ENCODE data around the gene OR1M1.
A peak's percentile ranks its signal among the peaks of the same experiment; 100 is the strongest.

The OR1M1 gene

DNA sequence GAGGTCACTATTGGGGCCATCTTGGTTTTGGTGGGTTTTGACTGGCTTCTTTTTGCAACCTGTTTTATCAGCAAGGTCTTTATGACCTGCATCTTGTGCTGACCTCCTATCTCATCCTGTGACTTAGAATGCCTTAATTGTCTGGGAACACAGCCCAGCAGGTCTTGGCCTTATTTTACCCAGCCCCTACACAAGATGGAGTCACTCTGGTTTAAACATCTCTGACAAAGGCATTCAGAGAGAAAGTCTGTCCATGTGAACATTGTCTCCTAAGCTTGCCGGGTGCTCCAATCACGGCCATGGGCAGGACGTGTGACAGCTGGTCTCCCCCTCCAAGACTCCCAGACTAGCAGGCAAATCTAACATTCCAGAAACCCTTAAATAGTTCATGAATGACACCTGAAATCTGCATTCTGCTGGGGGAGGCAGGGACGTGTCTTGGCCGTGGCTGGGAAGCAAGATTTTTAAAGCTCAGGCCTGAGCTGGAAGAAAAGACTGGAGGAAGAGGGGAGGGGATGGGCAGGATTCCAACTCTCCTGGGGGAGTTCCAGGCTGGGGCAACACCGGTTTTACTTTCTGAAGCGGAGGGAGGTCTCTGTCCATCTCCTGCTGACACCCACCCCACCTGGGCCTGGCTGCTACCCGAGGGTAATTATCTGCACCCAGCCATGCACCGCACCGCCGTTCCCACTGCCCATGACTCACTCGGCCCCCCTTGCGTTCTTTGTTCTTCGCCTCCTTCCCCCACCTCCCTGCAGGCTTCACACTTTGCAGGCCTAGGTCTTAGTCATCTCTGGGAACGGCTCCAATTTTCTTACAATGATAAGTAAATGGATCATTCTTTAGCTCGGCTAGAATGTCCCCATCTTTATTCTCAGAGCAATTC, 11.6 kb upstream of the OR1M1 start:
- DNase-seq (ENCODE audit: low read depth in 1 of 2, low spot score in 1 of 2): no peak

DNA sequence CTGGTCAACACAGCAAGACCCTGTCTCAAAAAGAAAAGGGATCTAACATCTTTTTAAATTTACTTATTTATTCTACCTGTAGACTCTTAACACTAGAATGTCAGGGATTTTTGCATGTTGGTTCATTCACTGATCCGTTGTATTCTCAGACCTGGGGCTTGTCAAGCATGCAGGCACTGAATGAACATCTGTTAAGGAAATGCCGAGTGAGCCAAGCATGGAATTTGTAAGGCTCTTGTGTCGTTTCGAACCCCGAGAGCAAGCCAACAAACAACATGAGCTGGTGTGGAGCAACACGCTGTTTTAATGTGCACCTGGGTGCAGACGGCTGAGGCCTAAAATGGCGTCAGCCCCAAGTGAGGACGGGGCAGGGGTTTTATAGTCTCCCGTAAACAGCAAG, 10.0 kb upstream of the OR1M1 start:
- DNase-seq (ENCODE audit: low read depth in 1 of 2, low spot score in 1 of 2): no peak

DNA sequence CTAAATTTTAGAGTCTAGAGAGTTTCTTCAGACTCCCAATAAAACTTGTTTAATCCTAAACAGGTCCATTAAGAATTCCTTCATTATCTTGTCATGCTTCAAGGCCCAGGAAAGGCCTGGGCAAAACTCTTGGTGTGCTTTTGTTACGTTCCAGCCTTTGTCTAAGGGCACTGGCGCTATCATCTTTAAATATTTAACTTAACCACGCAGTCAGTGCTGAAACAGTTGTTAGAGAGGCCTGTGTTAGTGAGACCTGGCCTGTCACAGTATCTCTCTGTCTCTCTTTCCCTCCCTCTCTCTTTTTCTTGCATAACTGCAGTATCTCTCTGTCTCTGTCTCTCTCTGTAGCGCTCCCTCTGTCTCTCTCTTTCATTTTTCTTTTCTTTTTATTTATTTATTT, 8.2 kb upstream of the OR1M1 start:
- DNase-seq (ENCODE audit: low read depth in 1 of 2, low spot score in 1 of 2): no peak

DNA sequence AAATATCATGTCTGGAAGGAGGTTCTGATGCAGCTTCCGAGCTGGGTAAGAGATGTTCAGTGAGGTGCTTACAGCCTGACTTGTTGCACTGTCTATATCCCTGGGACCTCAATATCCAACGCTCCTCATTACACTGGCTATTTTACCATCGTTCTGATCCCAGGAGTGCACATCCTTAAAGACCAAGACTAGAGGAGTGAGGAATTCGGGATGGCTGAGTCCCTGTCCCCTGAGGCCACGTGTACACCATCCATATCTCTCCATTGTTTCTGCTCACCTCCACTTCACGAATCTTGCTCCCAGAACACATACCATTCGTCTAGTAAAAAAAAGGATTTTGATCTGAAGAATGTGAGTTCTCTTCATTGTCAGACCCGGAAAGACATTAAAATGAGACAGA, 20.5 kb downstream of the OR1M1 start, which contains the start of gene OR7G2:
Gene OR7G2, minus strand, starts transcription at position 101 of the 400 bp plus-strand sequence. CDS start 4,232 bp downstream, outside the sequence.
- DNase-seq (ENCODE audit: low read depth in 1 of 2, low spot score in 1 of 2): no peak

DNA sequence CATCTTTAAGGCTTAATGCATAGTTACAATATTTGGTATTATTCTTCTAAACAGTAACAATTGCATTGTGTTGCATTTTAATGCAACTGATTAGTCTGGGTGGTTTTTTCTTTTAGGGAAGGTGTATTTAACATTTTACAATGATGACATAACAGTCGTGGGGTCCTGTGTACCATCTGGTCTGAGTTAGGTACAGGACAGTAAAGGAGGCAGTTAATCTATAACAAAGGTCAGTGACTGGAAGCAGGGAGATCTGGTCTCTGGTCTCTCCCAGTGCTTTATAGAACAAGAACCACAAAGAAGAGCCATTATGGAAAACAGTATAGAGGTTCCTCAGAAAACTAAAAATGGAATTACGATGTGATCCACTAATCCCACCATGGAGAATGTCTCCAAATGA, 23.1 kb downstream of the OR1M1 start:
- DNase-seq (ENCODE audit: low read depth in 1 of 2, low spot score in 1 of 2): no peak

DNA sequence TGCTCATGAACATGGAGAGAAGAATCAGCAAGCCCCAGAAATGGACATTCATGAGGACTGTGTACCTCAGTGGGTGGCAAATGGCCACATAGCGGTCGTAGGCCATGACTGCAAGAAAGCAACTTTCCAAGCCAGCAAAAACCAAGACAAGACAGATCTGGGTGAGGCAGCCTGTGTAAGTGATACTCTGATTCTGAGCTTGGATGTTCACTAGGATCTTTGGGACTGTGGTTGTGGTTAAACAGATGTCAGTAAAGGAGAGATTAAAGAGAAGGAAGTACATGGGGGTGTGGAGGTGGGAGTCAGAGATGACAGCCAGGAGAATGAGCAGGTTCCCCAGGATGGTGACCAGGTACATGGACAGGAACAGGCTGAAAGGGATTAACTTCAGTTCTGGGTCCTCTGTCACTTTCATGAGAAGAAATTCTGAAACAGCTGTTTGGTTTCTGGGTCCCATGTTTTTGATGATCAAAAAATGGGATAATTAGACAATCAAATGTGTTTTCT, 28.5 kb downstream of the OR1M1 start, which contains the start of gene OR7G1:
Gene OR7G1, minus strand, starts transcription at position 457 of the 507 bp plus-strand sequence. Its CDS starts 0 bp downstream, at position 457.
- DNase-seq (ENCODE audit: low read depth in 1 of 2, low spot score in 1 of 2): no peak

DNA sequence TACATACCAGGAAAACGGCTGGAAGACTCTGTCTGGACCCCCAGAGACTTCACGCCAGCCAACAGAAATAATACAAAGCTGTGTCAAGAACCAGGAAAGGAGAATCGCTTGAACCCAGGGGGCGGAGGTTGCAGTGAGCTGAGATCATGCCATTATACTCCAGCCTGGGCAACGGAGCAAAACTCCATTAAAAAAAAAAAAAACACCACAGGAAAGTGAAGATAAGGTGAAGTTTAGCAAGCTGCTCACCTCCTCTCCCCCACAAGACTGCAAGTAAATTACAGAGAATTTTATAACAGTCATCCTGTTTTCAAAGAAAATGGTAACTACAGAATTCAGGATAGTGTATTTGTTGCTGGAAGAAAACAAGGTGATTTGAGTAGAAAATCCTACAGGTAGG, 29.7 kb downstream of the OR1M1 start:
- no peak for DNase-seq (ENCODE audit: low read depth in 1 of 2, low spot score in 1 of 2)

DNA sequence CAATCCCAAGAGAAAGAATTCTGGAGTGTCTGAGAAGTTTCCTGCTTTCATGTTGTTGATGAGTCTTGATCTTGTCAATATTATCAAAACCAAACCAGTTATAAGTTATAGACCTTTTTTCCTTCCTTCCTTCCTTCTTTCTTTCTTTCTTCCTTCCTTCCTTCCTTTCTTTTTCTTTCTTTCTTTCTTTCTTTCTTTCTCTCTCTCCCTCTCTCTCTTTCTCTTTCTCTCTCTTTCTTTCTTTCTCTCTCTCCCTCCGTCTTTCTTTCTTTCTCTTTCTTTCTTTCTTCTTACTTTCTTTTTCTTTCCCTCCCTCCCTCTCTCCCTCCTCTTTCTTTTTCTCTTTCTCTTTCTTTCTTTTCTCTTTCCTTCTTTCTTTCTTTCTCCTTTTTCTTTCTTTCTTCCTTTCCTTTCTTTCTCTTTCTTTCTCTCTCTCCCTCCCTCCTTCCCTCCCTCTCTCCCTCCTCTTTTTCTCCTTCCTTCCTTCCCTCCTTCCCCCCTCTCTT, 40.1 kb downstream of the OR1M1 start, which contains the start of gene OR7G3:
Gene OR7G3, minus strand, starts transcription at position 51 of the 506 bp plus-strand sequence. Its CDS starts 0 bp downstream, at position 51.
- DNase-seq (ENCODE audit: low read depth in 1 of 2, low spot score in 1 of 2): no peak

DNA sequence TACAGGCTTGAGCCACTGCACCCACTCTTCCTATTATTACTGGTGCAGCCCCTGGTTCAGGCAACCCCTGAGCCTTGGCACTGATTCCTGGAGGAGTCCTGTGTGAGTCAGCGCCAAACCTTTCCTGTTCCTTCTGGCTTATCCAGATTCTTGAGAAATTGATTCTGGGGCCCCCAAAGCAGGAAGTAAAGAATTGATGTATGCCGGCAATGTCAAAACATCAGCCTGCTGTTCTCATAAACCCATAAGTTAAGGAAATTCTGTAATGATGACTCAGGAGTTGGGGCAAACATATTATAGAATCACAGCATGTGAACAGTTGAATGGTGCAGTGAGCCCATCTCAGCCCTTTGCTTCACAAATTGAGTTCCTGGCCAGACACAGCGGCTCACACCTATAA, 41.3 kb downstream of the OR1M1 start:
- DNase-seq (ENCODE audit: low read depth in 1 of 2, low spot score in 1 of 2): no peak

DNA sequence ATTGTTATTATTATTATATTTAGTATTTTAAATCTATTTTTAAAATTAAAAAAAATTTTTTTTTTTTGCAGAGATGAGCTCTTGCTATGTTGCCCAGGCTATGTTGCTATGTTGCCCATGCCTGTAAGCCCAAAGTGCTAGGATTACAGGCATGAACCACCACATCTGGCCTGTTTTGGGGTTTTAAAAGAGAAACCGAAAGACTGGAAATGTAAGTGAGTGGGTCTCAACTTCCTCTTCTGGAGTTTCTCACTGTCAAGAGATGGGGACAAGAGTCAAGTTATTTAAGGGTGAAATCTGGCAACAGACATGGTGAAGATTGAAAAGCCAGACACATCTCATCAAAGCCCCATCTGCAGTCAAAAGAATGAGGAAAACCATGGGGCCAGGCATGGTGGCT, 44.1 kb downstream of the OR1M1 start:
- DNase-seq (ENCODE audit: low read depth in 1 of 2, low spot score in 1 of 2): no peak

DNA sequence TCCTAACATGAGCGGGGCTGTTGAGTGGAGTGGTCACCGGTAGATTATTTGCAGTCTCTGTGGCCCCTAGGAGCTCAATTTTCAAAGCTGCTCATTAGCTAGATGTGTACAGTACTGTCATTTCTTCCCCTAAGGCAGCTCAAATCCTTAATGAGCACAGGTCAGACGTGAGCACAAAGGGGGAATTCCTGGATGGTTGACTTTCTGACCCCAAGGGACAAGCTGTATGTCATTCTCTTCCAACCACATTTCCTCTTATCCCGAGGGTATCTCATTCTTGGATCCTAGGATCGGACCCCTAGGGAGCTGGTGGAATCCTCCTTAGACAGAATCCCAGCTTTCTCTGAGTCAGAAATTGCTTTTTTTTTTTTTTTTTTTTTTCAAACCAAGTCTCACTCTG, 45.6 kb downstream of the OR1M1 start:
- DNase-seq (ENCODE audit: low read depth in 1 of 2, low spot score in 1 of 2): no peak

DNA sequence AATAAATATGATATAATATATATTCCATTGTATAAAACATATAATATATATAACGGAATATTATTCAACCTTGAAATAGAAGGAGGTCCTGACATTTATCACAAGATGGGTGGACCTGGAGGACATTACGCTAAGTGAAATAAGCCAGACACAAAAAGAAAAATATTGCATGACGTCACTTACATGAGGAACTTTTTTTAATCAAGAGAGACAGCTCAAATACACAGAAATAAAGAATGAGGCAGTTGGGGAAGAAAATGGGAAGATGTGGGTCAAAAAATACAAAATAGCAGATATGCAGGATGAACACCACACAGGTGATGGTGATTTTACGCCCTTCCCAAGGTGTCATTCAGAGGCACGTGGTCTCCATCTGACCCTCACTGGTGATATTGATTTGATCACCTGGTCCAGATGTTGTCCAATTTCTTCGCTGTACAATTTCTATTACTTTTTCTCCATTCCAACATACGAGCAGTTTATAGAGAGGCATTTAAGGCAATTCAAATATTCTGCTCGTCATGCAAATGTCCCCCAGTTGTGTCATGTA, 52.8 kb downstream of the OR1M1 start:
- no peak for DNase-seq (ENCODE audit: low read depth in 1 of 2, low spot score in 1 of 2)

DNA sequence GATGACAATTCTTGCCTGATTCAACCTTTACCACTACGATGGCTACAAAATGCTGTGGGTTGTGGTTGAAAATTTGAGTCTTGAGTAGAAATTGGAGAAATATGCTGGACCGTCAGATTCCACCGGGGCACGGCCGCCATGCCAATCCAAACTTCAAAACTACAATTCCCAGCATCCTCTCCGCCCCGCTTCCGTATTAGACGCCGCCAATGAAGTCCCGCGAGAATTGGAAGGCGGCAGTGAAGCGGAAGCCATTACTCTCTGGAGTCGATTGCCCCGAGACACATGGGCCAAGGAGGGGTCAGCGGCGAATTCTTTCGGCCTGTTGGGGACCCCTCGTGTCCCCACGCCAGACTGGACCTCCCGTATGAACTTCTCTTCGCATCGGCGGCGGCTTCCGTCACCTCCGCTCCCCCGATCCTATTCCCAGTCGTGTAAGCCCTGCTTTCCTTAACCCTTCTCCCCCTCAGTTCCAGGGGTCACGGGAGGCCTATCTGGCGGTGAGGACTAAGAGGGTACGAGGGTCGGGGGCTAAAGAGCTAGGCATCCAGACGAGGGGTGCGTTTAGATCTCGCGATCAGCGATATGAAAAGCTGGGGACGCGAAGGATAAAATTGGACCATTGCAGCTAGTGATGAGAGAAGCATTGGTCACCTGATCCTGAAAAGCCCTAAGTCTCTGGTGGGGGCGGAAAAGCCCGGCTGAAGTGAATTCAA, 53.5 kb downstream of the OR1M1 start, which contains the start of gene ZNF317:
Gene ZNF317, plus strand, starts transcription at position 239 of the 716 bp plus-strand sequence. CDS start 15,620 bp downstream, outside the sequence.
- peak; percentile 70 to 72 for DNase-seq (ENCODE audit: low read depth in 1 of 2, low spot score in 1 of 2)

DNA sequence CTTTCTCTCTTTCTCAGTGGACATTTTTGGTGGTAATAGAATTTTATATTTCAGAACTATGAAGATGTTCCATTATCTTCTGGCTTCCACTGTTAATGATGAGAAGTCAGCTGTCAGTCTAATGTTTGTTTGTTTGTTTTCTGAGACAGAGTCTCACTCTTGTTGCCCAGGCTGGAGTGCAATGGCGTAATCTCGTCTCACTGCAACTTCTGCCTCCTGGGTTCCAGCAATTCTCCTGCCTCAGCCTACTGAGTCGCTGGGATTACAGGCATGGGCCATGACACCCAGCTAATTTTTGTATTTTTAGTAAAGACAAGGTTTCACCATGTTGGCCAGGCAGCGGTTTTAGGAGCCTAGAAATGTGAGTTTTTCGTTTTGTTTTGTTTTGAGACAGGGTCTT, 58.1 kb downstream of the OR1M1 start:
- DNase-seq (ENCODE audit: low read depth in 1 of 2, low spot score in 1 of 2): no peak

Data from stimulated activated CD4-positive, alpha-beta T cell treated with anti-CD3 and anti-CD28 coated beads, Interleukin-15, amount 100 ng/mL, for 1 hour (primary cell).